Stimulated activated naive B cell treated with anti-CD40 and anti-IgM and Interleukin-4, amounts not matched to agents 10 μg/mL and 1 μg/mL and 100 μg/mL, for 72 hours (primary cell): ENCODE data around the gene EMC9.
A peak's percentile ranks its signal among the peaks of the same experiment; 100 is the strongest.

Experiments used
- ATAC-seq, 2 donors: fragments of 150-1000 bp; cut with Tn5 transposase; replicated peaks; 2 replicates each; pipeline ENCODE4 v1.10.0; 2021; ENCODE audit warnings: moderate library complexity in 1 of 2
- DNase-seq: peaks from one replicate; pipeline ENCODE4 v3.0.0; 2021
- H3K27ac Mint-ChIP-seq: one replicate; pipeline ENCODE4 v1.8.0; 2022; ENCODE audit warnings: mild to moderate bottlenecking, mixed read lengths
- H3K27me3 Mint-ChIP-seq, 2 donors: one replicate each; pipeline ENCODE4 v1.8.0; 2022; ENCODE audit warnings: mixed read lengths in 2 of 2
- H3K36me3 Mint-ChIP-seq, 2 donors: one replicate each; pipeline ENCODE4 v1.8.0; 2022; ENCODE audit warnings: mixed read lengths in 2 of 2, mild to moderate bottlenecking in 1 of 2
- H3K4me1 Mint-ChIP-seq, 2 donors: one replicate each; pipeline ENCODE4 v1.8.0; 2022; ENCODE audit warnings: mixed read lengths in 2 of 2, mild to moderate bottlenecking in 1 of 2
- H3K4me3 Mint-ChIP-seq, 2 donors: one replicate each; pipeline ENCODE4 v1.8.0; 2022; ENCODE audit warnings: mild to moderate bottlenecking in 2 of 2, mixed read lengths in 2 of 2, moderate library complexity in 1 of 2
- H3K9me3 Mint-ChIP-seq, 2 donors: one replicate each; pipeline ENCODE4 v1.8.0; 2022; ENCODE audit warnings: mixed read lengths in 2 of 2, mild to moderate bottlenecking in 1 of 2

The EMC9 gene

GRCh38 chr14:24135834-24136683 lies 5.3 kb downstream of the EMC9 start, which contains the start of gene PSME1:
TSS of gene PSME1 (plus strand) at chr14:24136194. CDS start at chr14:24136263, 69 bp downstream.
- no peaks in the 10 kb centered on the region for H3K9me3 Mint-ChIP-seq
- ATAC-seq (peak; percentile 92 to 96), DNase-seq (peak; percentile 89)
- H3K4me3 Mint-ChIP-seq = peak within 1 kb of the TSS; percentile 90 to 93
- H3K27ac Mint-ChIP-seq = peak within 1 kb of the TSS; percentile 97
- H3K4me1 Mint-ChIP-seq = peaks cover 45 to 65% of the 10 kb centered on the region in 2 donors
- H3K36me3 Mint-ChIP-seq = peaks cover 32 to 35% of the 10 kb centered on the region in 2 donors
- H3K27me3 Mint-ChIP-seq = no peaks in the 10 kb centered on the region

GRCh38 chr14:24135584-24135833 lies 5.9 kb downstream of the EMC9 start:
- DNase-seq (no peak), ATAC-seq (peak; percentile 10)
- H3K36me3 Mint-ChIP-seq = peaks cover 30 to 32% of the 10 kb centered on the region in 2 donors
- peak overlapping the region; percentile 90 to 93 for H3K4me3 Mint-ChIP-seq
- no peaks in the 10 kb centered on the region for H3K9me3 Mint-ChIP-seq
- H3K27me3 Mint-ChIP-seq = no peaks in the 10 kb centered on the region
- H3K27ac Mint-ChIP-seq = peak overlapping the region; percentile 93
- H3K4me1 Mint-ChIP-seq = peaks cover 42 to 62% of the 10 kb centered on the region in 2 donors

- no peaks in the 10 kb centered on the region for H3K9me3 Mint-ChIP-seq
- H3K27me3 Mint-ChIP-seq = no peaks in the 10 kb centered on the region
- H3K36me3 Mint-ChIP-seq = peaks cover 20 to 23% of the 10 kb centered on the region in 2 donors
- DNase-seq (no peak), ATAC-seq (no peak)
- no peak overlapping the region for H3K27ac Mint-ChIP-seq
- H3K4me3 Mint-ChIP-seq = no peak overlapping the region
- peaks cover 33 to 46% of the 10 kb centered on the region in 2 donors for H3K4me1 Mint-ChIP-seq
These were observed 7.7 kb downstream of the EMC9 start for GRCh38 chr14:24133735-24134134.

GRCh38 chr14:24132976-24133375 lies 8.4 kb downstream of the EMC9 start:
- peak overlapping the region; percentile 63 for H3K27ac Mint-ChIP-seq
- peaks cover 12 to 15% of the 10 kb centered on the region in 2 donors for H3K36me3 Mint-ChIP-seq
- peaks cover 28 to 40% of the 10 kb centered on the region in 2 donors for H3K4me1 Mint-ChIP-seq
- no peak for ATAC-seq
- no peaks in the 10 kb centered on the region for H3K9me3 Mint-ChIP-seq
- no peak for DNase-seq
- peak overlapping the region in 1 of 2 donors; percentile 49 for H3K4me3 Mint-ChIP-seq
- no peaks in the 10 kb centered on the region for H3K27me3 Mint-ChIP-seq

- DNase-seq (no peak), ATAC-seq (no peak)
- H3K36me3 Mint-ChIP-seq = peaks cover 8 to 13% of the 10 kb centered on the region in 2 donors
- peaks cover 25 to 37% of the 10 kb centered on the region in 2 donors for H3K4me1 Mint-ChIP-seq
- no peaks in the 10 kb centered on the region for H3K9me3 Mint-ChIP-seq
- peak overlapping the region in 1 of 2 donors; percentile 11 for H3K4me3 Mint-ChIP-seq
- H3K27ac Mint-ChIP-seq = no peak overlapping the region
- H3K27me3 Mint-ChIP-seq = no peaks in the 10 kb centered on the region
These were observed 9.2 kb downstream of the EMC9 start for GRCh38 chr14:24132061-24132685.

GRCh38 chr14:24131549-24131966 lies 9.8 kb downstream of the EMC9 start:
- H3K4me3 Mint-ChIP-seq = no peak overlapping the region
- H3K27ac Mint-ChIP-seq = no peak overlapping the region
- peaks cover 2 to 7% of the 10 kb centered on the region in 2 donors for H3K36me3 Mint-ChIP-seq
- H3K27me3 Mint-ChIP-seq = no peaks in the 10 kb centered on the region
- peaks cover 19 to 31% of the 10 kb centered on the region in 2 donors for H3K4me1 Mint-ChIP-seq
- no peaks in the 10 kb centered on the region for H3K9me3 Mint-ChIP-seq
- DNase-seq = no peak
- no peak for ATAC-seq

GRCh38 chr14:24130717-24131548 lies 10.5 kb downstream of the EMC9 start:
- Mint-ChIP-seq H3K4me1 (peaks cover 19 to 29% of the 10 kb centered on the region in 2 donors), H3K4me3 (no peak overlapping the region), H3K9me3 (no peaks in the 10 kb centered on the region), H3K27me3 (no peaks in the 10 kb centered on the region), H3K36me3 (peaks cover 0 to 5% of the 10 kb centered on the region in 2 donors), H3K27ac (peak overlapping the region; percentile 42)
- no peak for ATAC-seq
- DNase-seq = no peak

GRCh38 chr14:24130380-24130716 lies 11.0 kb downstream of the EMC9 start, which contains the start of gene FITM1:
TSS of gene FITM1 (plus strand) at chr14:24130659. CDS start at chr14:24131564, 905 bp downstream.
- peak within 1 kb of the TSS; percentile 42 for H3K27ac Mint-ChIP-seq
- no peaks in the 10 kb centered on the region for H3K9me3 Mint-ChIP-seq
- DNase-seq (no peak), ATAC-seq (no peak)
- peaks cover 16 to 26% of the 10 kb centered on the region in 2 donors for H3K4me1 Mint-ChIP-seq
- H3K27me3 Mint-ChIP-seq = no peaks in the 10 kb centered on the region
- no peak within 1 kb of the TSS for H3K4me3 Mint-ChIP-seq
- H3K36me3 Mint-ChIP-seq = peaks cover under 1 to 5% of the 10 kb centered on the region in 2 donors

GRCh38 chr14:24129410-24129998 lies 11.9 kb downstream of the EMC9 start:
- Mint-ChIP-seq H3K36me3 (peaks cover 4 to 7% of the 10 kb centered on the region in 2 donors), H3K27me3 (no peaks in the 10 kb centered on the region), H3K4me1 (peaks cover 15 to 29% of the 10 kb centered on the region in 2 donors), H3K4me3 (no peak overlapping the region), H3K9me3 (no peaks in the 10 kb centered on the region), H3K27ac (no peak overlapping the region)
- ATAC-seq (no peak), DNase-seq (no peak)

- H3K9me3 Mint-ChIP-seq = no peaks in the 10 kb centered on the region
- no peak overlapping the region for H3K4me3 Mint-ChIP-seq
- ATAC-seq (no peak), DNase-seq (no peak)
- no peak overlapping the region for H3K27ac Mint-ChIP-seq
- peaks cover 15 to 20% of the 10 kb centered on the region in 2 donors for H3K36me3 Mint-ChIP-seq
- H3K4me1 Mint-ChIP-seq = peaks cover 28 to 43% of the 10 kb centered on the region in 2 donors
- H3K27me3 Mint-ChIP-seq = no peaks in the 10 kb centered on the region
These were observed 13.7 kb downstream of the EMC9 start for GRCh38 chr14:24127673-24128072.

GRCh38 chr14:24126939-24127338 lies 14.5 kb downstream of the EMC9 start:
- H3K27me3 Mint-ChIP-seq = no peaks in the 10 kb centered on the region
- DNase-seq (no peak), ATAC-seq (no peak)
- H3K4me3 Mint-ChIP-seq = no peak overlapping the region
- H3K4me1 Mint-ChIP-seq = peaks cover 26 to 41% of the 10 kb centered on the region in 2 donors
- H3K36me3 Mint-ChIP-seq = peaks cover 18 to 23% of the 10 kb centered on the region in 2 donors
- H3K27ac Mint-ChIP-seq = no peak overlapping the region
- no peaks in the 10 kb centered on the region for H3K9me3 Mint-ChIP-seq

- DNase-seq = peak; percentile 62
- H3K4me3 Mint-ChIP-seq = peak overlapping the region; percentile 28 to 69
- no peaks in the 10 kb centered on the region for H3K9me3 Mint-ChIP-seq
- no peaks in the 10 kb centered on the region for H3K27me3 Mint-ChIP-seq
- H3K36me3 Mint-ChIP-seq = peaks cover 33 to 45% of the 10 kb centered on the region in 2 donors
- peaks cover 23 to 37% of the 10 kb centered on the region in 2 donors for H3K4me1 Mint-ChIP-seq
- H3K27ac Mint-ChIP-seq = peak overlapping the region; percentile 98
- peak; percentile 95 to 97 for ATAC-seq
These were observed 17.7 kb downstream of the EMC9 start for GRCh38 chr14:24123424-24124417.

GRCh38 chr14:24122898-24123297 lies 18.5 kb downstream of the EMC9 start:
- Mint-ChIP-seq H3K27ac (peak overlapping the region; percentile 98), H3K4me3 (peak overlapping the region in 1 of 2 donors; percentile 69), H3K9me3 (no peaks in the 10 kb centered on the region), H3K27me3 (no peaks in the 10 kb centered on the region), H3K4me1 (peaks cover 26 to 35% of the 10 kb centered on the region in 2 donors), H3K36me3 (peaks cover 38 to 53% of the 10 kb centered on the region in 2 donors)
- DNase-seq = no peak
- ATAC-seq = no peak
